CD4-positive, alpha-beta T cell (primary cell): ENCODE data around the gene TSHZ2. TPM values are rescaled to one million over a fixed set of nuclear protein-coding genes. Genes with fewer than 3 reads are reported as not detected.

Experiments used
- ATAC-seq: fragments of 200-7000 bp; cut with Tn5 transposase; one replicate; pipeline ENCODE4 v1.10.0; 2022; ENCODE audit warnings: mild to moderate bottlenecking; ENCODE audit not compliant: poor library complexity
- CTCF ChIA-PET: fragments of 350-600 bp; sonication (Branson Sonifier 250); formaldehyde crosslinking; loops from one replicate; lab custom pipeline; 2021; ENCODE audit warnings: antibody characterized with exemption, inconsistent platforms; lab: Charles Lee
- POLR2A ChIA-PET: fragments of 350-600 bp; sonication (Branson Sonifier 250); formaldehyde crosslinking; loops from one replicate; lab custom pipeline; 2021; ENCODE audit warnings: antibody characterized with exemption, inconsistent platforms; lab: Charles Lee
- DNase-seq, 14 experiments: peaks; one replicate each; pipeline ENCODE4 v3.0.0-alpha.2; 2013 to 2020; ENCODE audit warnings: mixed read lengths in 2 of 14
- H3K27ac ChIP-seq, 2 donors: one replicate each; pipeline versions ENCODE4 v1.5.1 to v1.7.0; 2013; ENCODE audit warnings: low read length in 2 of 2, low read depth in 1 of 2, mild to moderate bottlenecking in 1 of 2
- H3K27me3 ChIP-seq, 2 experiments: 1 replicate in 1 of 2; 2 replicates in 1 of 2; pipeline versions ENCODE4 v1.6.1 to v1.7.0; 2013; ENCODE audit warnings: low read length in 2 of 2, control low read depth in 1 of 2, mild to moderate bottlenecking in 1 of 2, moderate library complexity in 1 of 2; ENCODE audit not compliant: insufficient read depth in 2 of 2, control insufficient read depth in 1 of 2
- H3K36me3 ChIP-seq: one replicate; pipeline ENCODE4 v1.6.1; 2013; ENCODE audit warnings: low read length, control low read depth; ENCODE audit not compliant: insufficient read depth
- H3K4me1 ChIP-seq: one replicate; pipeline ENCODE4 v1.6.1; 2013; ENCODE audit warnings: low read length, control low read depth; ENCODE audit not compliant: insufficient read depth
- H3K4me3 ChIP-seq: one replicate; pipeline ENCODE4 v1.5.1; 2013; ENCODE audit warnings: mild to moderate bottlenecking, low read length, moderate library complexity
- H3K9me3 ChIP-seq, 2 experiments: 1 replicate in 1 of 2; 2 replicates in 1 of 2; pipeline versions ENCODE4 v1.6.1 to v1.7.0; 2013; ENCODE audit warnings: low read length in 2 of 2, mild to moderate bottlenecking in 2 of 2, control low read depth in 1 of 2, moderate library complexity in 1 of 2; ENCODE audit not compliant: control insufficient read depth in 1 of 2, insufficient read depth in 1 of 2
- H3K27ac Mint-ChIP-seq: one replicate; pipeline ENCODE4 v1.8.0; 2020; ENCODE audit warnings: mixed read lengths
- H3K27me3 Mint-ChIP-seq: one replicate; pipeline ENCODE4 v1.8.0; 2021; ENCODE audit warnings: mixed read lengths
- H3K36me3 Mint-ChIP-seq: one replicate; pipeline ENCODE4 v1.8.0; 2021; ENCODE audit warnings: low read depth, mixed read lengths
- H3K4me1 Mint-ChIP-seq: one replicate; pipeline ENCODE4 v1.8.0; 2021; ENCODE audit warnings: low read depth, mixed read lengths
- H3K4me3 Mint-ChIP-seq: one replicate; pipeline ENCODE4 v1.8.0; 2020; ENCODE audit warnings: mild to moderate bottlenecking, mixed read lengths
- H3K9me3 Mint-ChIP-seq: one replicate; pipeline ENCODE4 v1.8.0; 2020; ENCODE audit warnings: mixed read lengths
- intact Hi-C, 2 experiments: fragments of 100-400 bp; cut with DNase I in 1 of 2; cut with micrococcal nuclease in 1 of 2; formaldehyde crosslinking; loops; one replicate each; pipeline versions ENCODE4 v1.15.1 to v1.9.0; 2023 to 2025; cut with DNase I, micrococcal nuclease
- total RNA-seq, 174 experiments: library from RNA in 2 of 174; stranded (reverse) in 2 of 174; gene quantifications; one replicate each; pipeline ENCODE4 v1.2.3 and lab custom pipeline; 2021 to 2026
- TF ChIP-seq, protein P1 (sequence below): fragments of 200-600 bp; IDR thresholded peaks from one replicate; pipeline ENCODE4 v1.8.0; 2022; ENCODE audit warnings: antibody characterized with exemption, mild to moderate bottlenecking

TSHZ2 gene
- total RNA-seq, 2 experiments from 2014 or later = 26.1 to 27.4 TPM

DNA sequence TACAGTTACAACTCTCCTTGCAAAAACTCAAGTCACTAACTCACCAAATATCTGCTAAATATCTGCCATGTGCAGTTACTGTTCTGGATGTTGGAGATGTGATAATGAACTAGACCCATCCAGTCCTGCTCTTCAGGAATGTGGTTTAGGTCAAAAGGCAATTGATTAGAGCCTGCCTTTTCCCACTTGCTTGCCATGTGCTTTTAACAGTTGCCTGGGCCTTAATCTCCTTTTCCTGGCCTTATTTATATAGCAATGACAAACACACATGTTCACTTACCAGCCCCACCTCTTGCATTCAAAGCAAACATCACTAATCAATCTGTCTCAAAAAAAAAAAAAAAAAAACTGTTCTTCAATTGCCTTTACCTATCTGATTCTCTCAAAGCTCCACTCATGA is 422.3 kb downstream of the TSHZ2 start:
- ATAC-seq (no peak), DNase-seq (no peak)
- H3K4me1 ChIP-seq = no peaks in the 10 kb centered on the region
- Mint-ChIP-seq H3K4me1 (peaks cover 26% of the 10 kb centered on the region), H3K27ac (no peak overlapping the region), H3K4me3 (no peak overlapping the region), H3K9me3 (no peaks in the 10 kb centered on the region), H3K27me3 (no peaks in the 10 kb centered on the region), H3K36me3 (peaks cover 5% of the 10 kb centered on the region)
- TF ChIP-seq, protein P1, sequence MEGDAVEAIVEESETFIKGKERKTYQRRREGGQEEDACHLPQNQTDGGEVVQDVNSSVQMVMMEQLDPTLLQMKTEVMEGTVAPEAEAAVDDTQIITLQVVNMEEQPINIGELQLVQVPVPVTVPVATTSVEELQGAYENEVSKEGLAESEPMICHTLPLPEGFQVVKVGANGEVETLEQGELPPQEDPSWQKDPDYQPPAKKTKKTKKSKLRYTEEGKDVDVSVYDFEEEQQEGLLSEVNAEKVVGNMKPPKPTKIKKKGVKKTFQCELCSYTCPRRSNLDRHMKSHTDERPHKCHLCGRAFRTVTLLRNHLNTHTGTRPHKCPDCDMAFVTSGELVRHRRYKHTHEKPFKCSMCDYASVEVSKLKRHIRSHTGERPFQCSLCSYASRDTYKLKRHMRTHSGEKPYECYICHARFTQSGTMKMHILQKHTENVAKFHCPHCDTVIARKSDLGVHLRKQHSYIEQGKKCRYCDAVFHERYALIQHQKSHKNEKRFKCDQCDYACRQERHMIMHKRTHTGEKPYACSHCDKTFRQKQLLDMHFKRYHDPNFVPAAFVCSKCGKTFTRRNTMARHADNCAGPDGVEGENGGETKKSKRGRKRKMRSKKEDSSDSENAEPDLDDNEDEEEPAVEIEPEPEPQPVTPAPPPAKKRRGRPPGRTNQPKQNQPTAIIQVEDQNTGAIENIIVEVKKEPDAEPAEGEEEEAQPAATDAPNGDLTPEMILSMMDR = no peak
- H3K4me3 ChIP-seq = no peak overlapping the region
- no peaks in the 10 kb centered on the region for H3K9me3 ChIP-seq
- intact Hi-C loops = no loop called here
- H3K27ac ChIP-seq = no peak overlapping the region
- ChIA-PET POLR2A (no interaction called here), CTCF (no interaction called here)
- no peaks in the 10 kb centered on the region for H3K36me3 ChIP-seq
- H3K27me3 ChIP-seq = no peaks in the 10 kb centered on the region

DNA sequence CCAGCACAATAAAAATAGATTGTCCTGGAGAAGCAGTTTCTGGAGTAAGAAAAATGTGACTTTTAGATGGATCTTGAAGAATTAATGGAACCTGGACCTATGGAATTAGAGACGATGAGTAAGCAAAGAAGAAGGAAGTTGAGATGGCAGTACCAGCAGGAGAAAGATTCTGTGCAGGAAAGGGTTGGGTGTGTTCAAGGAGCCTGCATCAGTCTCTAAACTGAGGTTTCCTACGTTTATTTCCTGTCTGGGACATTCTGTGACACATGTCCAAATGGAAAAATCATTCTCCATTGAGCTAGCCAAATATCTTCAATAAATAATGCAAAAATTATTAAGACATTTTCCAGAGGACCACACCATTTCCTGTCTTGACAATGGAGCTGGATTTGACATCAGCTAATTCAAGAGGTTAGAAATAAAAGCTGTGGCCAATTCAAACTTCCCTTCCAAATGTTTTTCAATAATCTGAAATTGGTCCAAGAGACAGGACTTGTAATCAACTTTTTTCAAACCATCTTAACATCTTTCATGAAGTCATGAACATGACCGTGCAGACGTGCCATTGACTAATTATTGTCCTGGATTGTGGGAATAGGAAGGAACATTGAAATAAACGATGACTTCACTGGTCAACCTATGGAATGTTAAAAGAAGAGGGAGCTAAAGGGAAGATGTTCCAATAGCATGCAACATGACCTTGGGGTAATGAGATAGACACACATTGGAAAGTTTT is 423.2 kb downstream of the TSHZ2 start:
- ChIA-PET POLR2A (no interaction called here), CTCF (no interaction called here)
- DNase-seq = no peak
- no peaks in the 10 kb centered on the region for H3K4me1 ChIP-seq
- intact Hi-C loops = no loop called here
- no peaks in the 10 kb centered on the region for H3K36me3 ChIP-seq
- Mint-ChIP-seq H3K4me1 (peaks cover 26% of the 10 kb centered on the region), H3K4me3 (no peak overlapping the region), H3K27me3 (no peaks in the 10 kb centered on the region), H3K27ac (no peak overlapping the region), H3K9me3 (no peaks in the 10 kb centered on the region), H3K36me3 (peaks cover 5% of the 10 kb centered on the region)
- H3K27me3 ChIP-seq = no peaks in the 10 kb centered on the region
- ATAC-seq = no peak
- TF ChIP-seq, protein P1 = no peak
- no peak overlapping the region for H3K4me3 ChIP-seq
- peaks cover 0 to 3% of the 10 kb centered on the region in 2 experiments for H3K9me3 ChIP-seq
- no peak overlapping the region for H3K27ac ChIP-seq

DNA sequence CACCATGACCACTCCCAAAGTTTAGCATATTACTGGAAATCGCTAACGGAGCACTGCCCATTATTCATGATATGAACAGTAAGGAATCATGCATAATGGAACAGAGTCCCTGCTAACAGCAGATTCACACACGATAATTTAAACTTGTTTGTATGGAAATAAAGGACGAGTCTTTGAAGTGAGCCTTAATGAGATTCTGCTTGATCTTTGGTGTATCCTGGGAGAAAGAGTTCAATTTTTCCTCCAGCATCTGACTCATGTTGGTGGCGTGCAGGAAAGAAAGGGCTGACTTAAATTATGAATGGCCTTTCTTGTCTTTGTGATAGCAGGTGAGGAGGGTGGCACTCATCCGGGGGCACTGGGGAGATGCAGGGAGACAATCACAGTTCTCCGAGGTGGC is 426.9 kb downstream of the TSHZ2 start:
- ChIA-PET POLR2A (interaction anchor here (0.5 kb wide), 1 partner anchor 661 kb away, joined by 3 read pairs; no protein-coding TSS in a partner anchor), CTCF (no interaction called here)
- H3K36me3 Mint-ChIP-seq = peaks cover 5% of the 10 kb centered on the region
- no peak overlapping the region for H3K27ac Mint-ChIP-seq
- ATAC-seq (no peak), DNase-seq (no peak)
- H3K4me1 Mint-ChIP-seq = peaks cover 48% of the 10 kb centered on the region
- Histone ChIP-seq H3K9me3 (peaks cover 0 to 6% of the 10 kb centered on the region in 2 experiments), H3K4me1 (peaks cover 6% of the 10 kb centered on the region), H3K4me3 (no peak overlapping the region), H3K27me3 (no peaks in the 10 kb centered on the region), H3K27ac (no peak overlapping the region), H3K36me3 (no peaks in the 10 kb centered on the region)
- no peaks in the 10 kb centered on the region for H3K27me3 Mint-ChIP-seq
- intact Hi-C loops = no loop called here
- peaks cover 4% of the 10 kb centered on the region for H3K9me3 Mint-ChIP-seq
- no peak overlapping the region for H3K4me3 Mint-ChIP-seq
- TF ChIP-seq, protein P1 = no peak
